CD4-positive, alpha-beta T cell (primary cell): ENCODE results near the gene PCDHGA1. TPM values are rescaled to one million over a fixed set of nuclear protein-coding genes. Genes with fewer than 3 reads are reported as not detected.
A peak's percentile ranks its signal among the peaks of the same experiment; 100 is the strongest.
"Not testable (repeated sequence)": the region's sequence is repeated elsewhere in the genome, so short reads cannot be mapped to it uniquely, and the experiment has no call there.

ENCODE experiments used
- ATAC-seq: fragments of 200-7000 bp; cut with Tn5 transposase; one replicate; pipeline ENCODE4 v1.10.0; 2022; ENCODE audit warnings: mild to moderate bottlenecking; ENCODE audit not compliant: poor library complexity
- CTCF ChIA-PET: fragments of 350-600 bp; sonication (Branson Sonifier 250); formaldehyde crosslinking; loops from one replicate; lab custom pipeline; 2021; ENCODE audit warnings: antibody characterized with exemption, inconsistent platforms; lab: Charles Lee
- POLR2A ChIA-PET: fragments of 350-600 bp; sonication (Branson Sonifier 250); formaldehyde crosslinking; loops from one replicate; lab custom pipeline; 2021; ENCODE audit warnings: antibody characterized with exemption, inconsistent platforms; lab: Charles Lee
- DNase-seq, 14 experiments: peaks; one replicate each; pipeline ENCODE4 v3.0.0-alpha.2; 2013 to 2020; ENCODE audit warnings: mixed read lengths in 2 of 14
- H3K27ac ChIP-seq, 2 donors: one replicate each; pipeline versions ENCODE4 v1.5.1 to v1.7.0; 2013; ENCODE audit warnings: low read length in 2 of 2, low read depth in 1 of 2, mild to moderate bottlenecking in 1 of 2
- H3K27me3 ChIP-seq, 2 experiments: 1 replicate in 1 of 2; 2 replicates in 1 of 2; pipeline versions ENCODE4 v1.6.1 to v1.7.0; 2013; ENCODE audit warnings: low read length in 2 of 2, control low read depth in 1 of 2, mild to moderate bottlenecking in 1 of 2, moderate library complexity in 1 of 2; ENCODE audit not compliant: insufficient read depth in 2 of 2, control insufficient read depth in 1 of 2
- H3K36me3 ChIP-seq: one replicate; pipeline ENCODE4 v1.6.1; 2013; ENCODE audit warnings: low read length, control low read depth; ENCODE audit not compliant: insufficient read depth
- H3K4me1 ChIP-seq: one replicate; pipeline ENCODE4 v1.6.1; 2013; ENCODE audit warnings: low read length, control low read depth; ENCODE audit not compliant: insufficient read depth
- H3K4me3 ChIP-seq: one replicate; pipeline ENCODE4 v1.5.1; 2013; ENCODE audit warnings: mild to moderate bottlenecking, low read length, moderate library complexity
- H3K9me3 ChIP-seq, 2 experiments: 1 replicate in 1 of 2; 2 replicates in 1 of 2; pipeline versions ENCODE4 v1.6.1 to v1.7.0; 2013; ENCODE audit warnings: low read length in 2 of 2, mild to moderate bottlenecking in 2 of 2, control low read depth in 1 of 2, moderate library complexity in 1 of 2; ENCODE audit not compliant: control insufficient read depth in 1 of 2, insufficient read depth in 1 of 2
- H3K27ac Mint-ChIP-seq: one replicate; pipeline ENCODE4 v1.8.0; 2020; ENCODE audit warnings: mixed read lengths
- H3K27me3 Mint-ChIP-seq: one replicate; pipeline ENCODE4 v1.8.0; 2021; ENCODE audit warnings: mixed read lengths
- H3K36me3 Mint-ChIP-seq: one replicate; pipeline ENCODE4 v1.8.0; 2021; ENCODE audit warnings: low read depth, mixed read lengths
- H3K4me1 Mint-ChIP-seq: one replicate; pipeline ENCODE4 v1.8.0; 2021; ENCODE audit warnings: low read depth, mixed read lengths
- H3K4me3 Mint-ChIP-seq: one replicate; pipeline ENCODE4 v1.8.0; 2020; ENCODE audit warnings: mild to moderate bottlenecking, mixed read lengths
- H3K9me3 Mint-ChIP-seq: one replicate; pipeline ENCODE4 v1.8.0; 2020; ENCODE audit warnings: mixed read lengths
- intact Hi-C, 2 experiments: fragments of 100-400 bp; cut with DNase I in 1 of 2; cut with micrococcal nuclease in 1 of 2; formaldehyde crosslinking; loops; one replicate each; pipeline versions ENCODE4 v1.15.1 to v1.9.0; 2023 to 2025; cut with DNase I, micrococcal nuclease
- total RNA-seq, 174 experiments: library from RNA in 2 of 174; stranded (reverse) in 2 of 174; gene quantifications; one replicate each; pipeline ENCODE4 v1.2.3 and lab custom pipeline; 2021 to 2026
- TF ChIP-seq, protein P1 (sequence below): fragments of 200-600 bp; IDR thresholded peaks from one replicate; pipeline ENCODE4 v1.8.0; 2022; ENCODE audit warnings: antibody characterized with exemption, mild to moderate bottlenecking

PCDHGA1 gene
- total RNA-seq, 2 experiments from 2014 or later: not detected

DNA sequence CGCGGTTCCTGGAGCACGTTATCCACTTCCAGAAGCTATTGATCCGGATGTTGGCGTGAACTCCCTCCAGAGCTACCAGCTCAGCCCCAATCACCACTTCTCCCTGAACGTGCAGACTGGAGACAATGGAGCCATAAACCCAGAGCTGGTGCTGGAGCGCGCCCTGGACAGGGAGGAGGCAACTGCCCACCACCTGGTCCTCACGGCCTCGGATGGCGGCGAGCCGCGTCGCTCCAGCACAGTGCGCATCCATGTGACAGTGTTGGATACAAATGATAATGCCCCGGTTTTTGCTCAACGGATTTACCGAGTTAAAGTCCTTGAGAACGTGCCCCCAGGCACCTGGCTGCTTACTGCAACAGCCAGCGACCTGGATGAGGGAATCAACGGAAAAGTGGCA, 73.1 kb downstream of the PCDHGA1 start:
- no peak for DNase-seq
- CTCF ChIA-PET: no interaction called here
- H3K27ac Mint-ChIP-seq: no peak overlapping the region
- peaks cover 7% of the 10 kb centered on the region for H3K4me1 Mint-ChIP-seq
- Histone ChIP-seq H3K9me3 (peaks cover 49 to 51% of the 10 kb centered on the region in 2 experiments), H3K27ac (no peak overlapping the region), H3K4me1 (no peaks in the 10 kb centered on the region), H3K36me3 (no peaks in the 10 kb centered on the region), H3K4me3 (no peak overlapping the region), H3K27me3 (peaks cover 54 to 86% of the 10 kb centered on the region in 2 experiments)
- peaks cover 7% of the 10 kb centered on the region for H3K9me3 Mint-ChIP-seq
- intact Hi-C loops: no loop called here
- POLR2A ChIA-PET: no interaction called here
- TF ChIP-seq, protein P1, sequence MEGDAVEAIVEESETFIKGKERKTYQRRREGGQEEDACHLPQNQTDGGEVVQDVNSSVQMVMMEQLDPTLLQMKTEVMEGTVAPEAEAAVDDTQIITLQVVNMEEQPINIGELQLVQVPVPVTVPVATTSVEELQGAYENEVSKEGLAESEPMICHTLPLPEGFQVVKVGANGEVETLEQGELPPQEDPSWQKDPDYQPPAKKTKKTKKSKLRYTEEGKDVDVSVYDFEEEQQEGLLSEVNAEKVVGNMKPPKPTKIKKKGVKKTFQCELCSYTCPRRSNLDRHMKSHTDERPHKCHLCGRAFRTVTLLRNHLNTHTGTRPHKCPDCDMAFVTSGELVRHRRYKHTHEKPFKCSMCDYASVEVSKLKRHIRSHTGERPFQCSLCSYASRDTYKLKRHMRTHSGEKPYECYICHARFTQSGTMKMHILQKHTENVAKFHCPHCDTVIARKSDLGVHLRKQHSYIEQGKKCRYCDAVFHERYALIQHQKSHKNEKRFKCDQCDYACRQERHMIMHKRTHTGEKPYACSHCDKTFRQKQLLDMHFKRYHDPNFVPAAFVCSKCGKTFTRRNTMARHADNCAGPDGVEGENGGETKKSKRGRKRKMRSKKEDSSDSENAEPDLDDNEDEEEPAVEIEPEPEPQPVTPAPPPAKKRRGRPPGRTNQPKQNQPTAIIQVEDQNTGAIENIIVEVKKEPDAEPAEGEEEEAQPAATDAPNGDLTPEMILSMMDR: no peak
- H3K36me3 Mint-ChIP-seq: peaks cover 29% of the 10 kb centered on the region
- no peak for ATAC-seq
- no peak overlapping the region for H3K4me3 Mint-ChIP-seq
- peaks cover 82% of the 10 kb centered on the region for H3K27me3 Mint-ChIP-seq

DNA sequence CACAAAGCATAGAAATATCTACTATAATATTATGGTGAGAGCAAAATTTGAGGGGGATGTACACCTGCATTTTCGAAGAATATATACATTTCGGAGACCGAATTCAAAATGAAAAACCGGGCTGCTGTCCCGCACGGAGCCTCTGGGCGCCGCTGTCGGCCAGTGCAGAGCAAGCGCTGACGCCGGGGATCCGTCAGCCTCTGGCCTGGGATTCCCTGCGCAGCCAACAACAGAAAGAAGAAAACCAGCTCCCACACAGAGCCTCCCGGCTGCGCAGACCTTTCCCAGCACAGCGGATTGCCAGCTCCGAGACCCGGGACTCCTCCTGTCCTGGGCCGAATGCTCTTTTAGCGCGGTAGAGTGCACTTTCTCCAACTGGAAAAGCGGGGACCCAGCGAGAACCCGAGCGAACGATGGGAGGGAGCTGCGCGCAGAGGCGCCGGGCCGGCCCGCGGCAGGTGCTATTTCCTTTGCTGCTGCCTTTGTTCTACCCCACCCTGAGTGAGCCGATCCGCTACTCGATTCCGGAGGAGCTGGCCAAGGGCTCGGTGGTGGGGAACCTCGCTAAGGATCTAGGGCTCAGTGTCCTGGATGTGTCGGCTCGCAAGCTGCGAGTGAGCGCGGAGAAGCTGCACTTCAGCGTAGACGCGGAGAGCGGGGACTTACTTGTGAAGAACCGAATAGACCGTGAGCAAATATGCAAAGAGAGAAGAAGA, 77.6 kb downstream of the PCDHGA1 start, which contains the start of gene PCDHGB6:
PCDHGB6 (plus strand) TSS at position 232 of the 716 bp plus-strand sequence; CDS start at position 414, 182 bp downstream.
- DNase-seq: peak in 6 of 14 experiments; percentile 22 to 49 (median 42)
- H3K36me3 ChIP-seq, H3K4me1 ChIP-seq, intact Hi-C loops, H3K4me1 Mint-ChIP-seq, H3K27ac ChIP-seq, H3K27ac Mint-ChIP-seq: not testable (repeated sequence)
- peaks cover 79% of the 10 kb centered on the region for H3K27me3 Mint-ChIP-seq
- Histone ChIP-seq H3K9me3 (peaks cover 44 to 47% of the 10 kb centered on the region in 2 experiments), H3K27me3 (peaks cover 68 to 86% of the 10 kb centered on the region in 2 experiments), H3K4me3 (peak within 1 kb of the TSS; percentile 13)
- ATAC-seq: peak; percentile 59
- peaks cover 13% of the 10 kb centered on the region for H3K9me3 Mint-ChIP-seq
- peaks cover 24% of the 10 kb centered on the region for H3K36me3 Mint-ChIP-seq
- POLR2A ChIA-PET: interaction anchor here (1.0 kb wide), 1 partner anchor 87 kb away, joined by 5 read pairs; the partner anchor contains the start of gene TAF7
- peak within 1 kb of the TSS; percentile 56 for H3K4me3 Mint-ChIP-seq
- CTCF ChIA-PET: interaction anchor here (0.6 to 1.4 kb wide), 12 partner anchors 8 to 156 kb away, joined by 3 to 10 read pairs (median 3); partner anchors contain the start of genes PCDHGA11 and PCDHGB7
- TF ChIP-seq, protein P1: peak; percentile 33

DNA sequence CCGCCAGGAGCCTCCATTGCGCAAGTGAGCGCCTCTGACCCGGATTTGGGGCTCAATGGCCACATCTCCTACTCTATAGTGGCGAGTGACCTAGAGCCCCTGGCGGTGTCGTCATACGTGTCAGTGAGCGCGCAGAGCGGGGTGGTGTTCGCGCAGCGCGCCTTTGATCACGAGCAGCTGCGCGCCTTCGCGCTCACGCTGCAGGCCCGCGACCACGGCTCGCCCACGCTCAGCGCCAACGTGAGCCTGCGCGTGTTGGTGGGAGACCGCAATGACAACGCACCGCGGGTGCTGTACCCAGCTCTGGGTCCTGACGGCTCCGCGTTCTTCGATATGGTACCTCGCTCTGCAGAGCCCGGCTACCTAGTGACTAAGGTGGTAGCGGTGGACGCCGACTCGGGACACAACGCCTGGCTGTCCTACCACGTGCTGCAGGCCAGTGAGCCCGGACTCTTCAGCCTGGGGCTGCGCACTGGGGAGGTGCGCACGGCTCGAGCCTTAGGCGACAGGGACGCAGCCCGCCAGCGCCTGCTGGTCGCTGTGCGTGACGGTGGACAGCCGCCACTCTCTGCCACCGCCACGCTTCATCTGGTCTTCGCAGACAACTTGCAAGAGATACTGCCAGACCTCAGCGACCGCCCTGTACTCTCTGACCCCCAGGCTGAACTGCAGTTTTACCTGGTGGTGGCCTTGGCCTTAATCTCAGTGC, 79.4 kb downstream of the PCDHGA1 start:
- TF ChIP-seq, protein P1: no peak
- Mint-ChIP-seq H3K9me3 (peaks cover 14% of the 10 kb centered on the region), H3K4me3 (no peak overlapping the region), H3K27me3 (peaks cover 79% of the 10 kb centered on the region), H3K27ac (no peak overlapping the region), H3K4me1 (peaks cover 24% of the 10 kb centered on the region), H3K36me3 (peaks cover 29% of the 10 kb centered on the region)
- Histone ChIP-seq H3K9me3 (peaks cover 37 to 49% of the 10 kb centered on the region in 2 experiments), H3K4me3 (no peak overlapping the region), H3K27me3 (peaks cover 70 to 84% of the 10 kb centered on the region in 2 experiments), H3K27ac (no peak overlapping the region), H3K4me1 (peaks cover 12% of the 10 kb centered on the region), H3K36me3 (no peaks in the 10 kb centered on the region)
- ATAC-seq: no peak
- ChIA-PET CTCF (no interaction called here), POLR2A (no interaction called here)
- intact Hi-C loops: loop anchor here (2.0 to 10.0 kb wide), 4 partner anchors 45 to 153 kb away; partner anchors contain the start of genes PCDHGA5 (in 1 of the 2) and TAF7 (in 1 of the 2)
- no peak for DNase-seq
